Colon (tissue), 2 donors: ENCODE results near the gene ABHD12.
"Not testable (repeated sequence)": the region's sequence is repeated elsewhere in the genome, so short reads cannot be mapped to it uniquely, and the experiment has no call there.

Experiments
- FAIRE-seq: peaks from 2 replicates; lab custom pipeline; 2012; peaks lifted over from hg19 to GRCh38; lab: Jason Lieb, UNC
- donor health status: control.
- donor health status: control.

ABHD12 gene

GRCh38 chr20:25353747-25354705, 36.6 kb downstream of the ABHD12 start:
- FAIRE-seq = no peak

- no peak for FAIRE-seq
Measured at GRCh38 chr20:25353353-25353746, 37.3 kb downstream of the ABHD12 start.

GRCh38 chr20:25352746-25353145, 37.9 kb downstream of the ABHD12 start:
- FAIRE-seq = no peak

GRCh38 chr20:25351024-25351360, 39.6 kb downstream of the ABHD12 start:
- no peak for FAIRE-seq

- no peak for FAIRE-seq
Measured at GRCh38 chr20:25346349-25346748, 44.3 kb downstream of the ABHD12 start.

- FAIRE-seq = no peak
Measured at GRCh38 chr20:25345721-25346120, 44.9 kb downstream of the ABHD12 start.

GRCh38 chr20:25344634-25345033, 46.0 kb downstream of the ABHD12 start:
- no peak for FAIRE-seq

GRCh38 chr20:25341716-25342680, 48.6 kb downstream of the ABHD12 start:
- FAIRE-seq = no peak

- no peak for FAIRE-seq
Measured at GRCh38 chr20:25340380-25340779, 50.3 kb downstream of the ABHD12 start.

GRCh38 chr20:25339608-25340007, 51.0 kb downstream of the ABHD12 start:
- FAIRE-seq = no peak

- FAIRE-seq = no peak
Measured at GRCh38 chr20:25338112-25339023, 52.3 kb downstream of the ABHD12 start.

- FAIRE-seq = no peak
Measured at GRCh38 chr20:25336561-25337422, 53.8 kb downstream of the ABHD12 start.

- FAIRE-seq = not testable (repeated sequence)
Measured at GRCh38 chr20:25334972-25335371, 55.7 kb downstream of the ABHD12 start.

GRCh38 chr20:25328954-25329498, 61.6 kb downstream of the ABHD12 start:
- no peak for FAIRE-seq

GRCh38 chr20:25327521-25328235, 63.0 kb downstream of the ABHD12 start:
- FAIRE-seq = no peak

GRCh38 chr20:25325997-25326396, 64.6 kb downstream of the ABHD12 start:
- FAIRE-seq = no peak

GRCh38 chr20:25325073-25325472, 65.6 kb downstream of the ABHD12 start:
- no peak for FAIRE-seq

- FAIRE-seq = no peak
Measured at GRCh38 chr20:25324412-25324811, 66.2 kb downstream of the ABHD12 start.

- FAIRE-seq = no peak
Measured at GRCh38 chr20:25323496-25324246, 67.0 kb downstream of the ABHD12 start.
